Measurements from ENCODE around the gene PHC1. TPM values are rescaled to one million over a fixed set of nuclear protein-coding genes. Genes with fewer than 3 reads are reported as not detected.

The PHC1 gene
- total RNA-seq, 2 experiments from 2014 or later = 33.6 to 52.2 TPM

GRCh38 chr12:8970432-8970831 lies 56.1 kb downstream of the PHC1 start:
- no peaks in the 10 kb centered on the region for H3K4me1 ChIP-seq (ENCODE audit: insufficient read depth, low read length, poor library complexity, severe bottlenecking)
- H2AFZ ChIP-seq (ENCODE audit: low read length) = no peak overlapping the region
- no peaks in the 10 kb centered on the region for H4K20me1 ChIP-seq (ENCODE audit: insufficient read depth, low read length)
- no peak overlapping the region for H3K4me3 ChIP-seq (ENCODE audit: low read depth, low read length, poor library complexity, severe bottlenecking)
- no peak overlapping the region for H3K4me2 ChIP-seq (ENCODE audit: low read length)
- H3K9me3 ChIP-seq (ENCODE audit: low read length) = no peaks in the 10 kb centered on the region
- no peaks in the 10 kb centered on the region for H3K9me2 ChIP-seq (ENCODE audit: insufficient read depth, low read length)
- ChIA-PET CTCF (ENCODE audit: unreplicated experiment) (no interaction called here), POLR2A (interaction anchor here (0.6 kb wide), 1 partner anchor 18 kb away, joined by 3 read pairs; no protein-coding TSS in a partner anchor)
- DNase-seq (ENCODE audit: low spot score) = no peak
- no peak overlapping the region for H3K27ac ChIP-seq (ENCODE audit: low read depth, low read length, poor library complexity, severe bottlenecking)
- TF ChIP-seq CTCF (conservative IDR thresholded peaks at IDR 0.05; ENCODE audit: low read length) (no peak), EZH2phosphoT487 (IDR thresholded peaks at IDR 0.05; ENCODE audit: borderline replicate concordance, low read depth, low read length) (no peak)
- intact Hi-C loops (cut with micrococcal nuclease; ENCODE audit: unreplicated experiment) = no loop called here
- H3K36me3 ChIP-seq (ENCODE audit: insufficient read depth, low read length) = no peaks in the 10 kb centered on the region
- no peaks in the 10 kb centered on the region for H3K79me2 ChIP-seq (ENCODE audit: insufficient read depth, low read depth, low read length)
- no TSS peak for BruUV-seq (replicated peaks)

- Histone ChIP-seq H3K27ac (ENCODE audit: low read depth, low read length, poor library complexity, severe bottlenecking) (no peak overlapping the region), H3K9me2 (ENCODE audit: insufficient read depth, low read length) (no peaks in the 10 kb centered on the region), H3K4me1 (ENCODE audit: insufficient read depth, low read length, poor library complexity, severe bottlenecking) (no peaks in the 10 kb centered on the region), H3K4me2 (ENCODE audit: low read length) (no peak overlapping the region), H3K4me3 (ENCODE audit: low read depth, low read length, poor library complexity, severe bottlenecking) (no peak overlapping the region), H3K79me2 (ENCODE audit: insufficient read depth, low read depth, low read length) (no peaks in the 10 kb centered on the region), H4K20me1 (ENCODE audit: insufficient read depth, low read length) (no peaks in the 10 kb centered on the region), H2AFZ (ENCODE audit: low read length) (no peak overlapping the region), H3K36me3 (ENCODE audit: insufficient read depth, low read length) (no peaks in the 10 kb centered on the region), H3K9me3 (ENCODE audit: low read length) (no peaks in the 10 kb centered on the region)
- intact Hi-C loops (cut with micrococcal nuclease; ENCODE audit: unreplicated experiment) = no loop called here
- ChIA-PET CTCF (ENCODE audit: unreplicated experiment) (no interaction called here), POLR2A (no interaction called here)
- no peak for DNase-seq (ENCODE audit: low spot score)
- BruUV-seq (replicated peaks) = no TSS peak
- TF ChIP-seq EZH2phosphoT487 (IDR thresholded peaks at IDR 0.05; ENCODE audit: borderline replicate concordance, low read depth, low read length) = no peak
- TF ChIP-seq CTCF (conservative IDR thresholded peaks at IDR 0.05; ENCODE audit: low read length) = no peak
Observed at GRCh38 chr12:8980137-8980536, 65.8 kb downstream of the PHC1 start.

- no peak for DNase-seq (ENCODE audit: low spot score)
- no peak overlapping the region for H3K4me2 ChIP-seq (ENCODE audit: low read length)
- no peak overlapping the region for H3K4me3 ChIP-seq (ENCODE audit: low read depth, low read length, poor library complexity, severe bottlenecking)
- H3K9me3 ChIP-seq (ENCODE audit: low read length) = no peaks in the 10 kb centered on the region
- no peaks in the 10 kb centered on the region for H3K9me2 ChIP-seq (ENCODE audit: insufficient read depth, low read length)
- no peak for TF ChIP-seq EZH2phosphoT487 (IDR thresholded peaks at IDR 0.05; ENCODE audit: borderline replicate concordance, low read depth, low read length)
- no peak for TF ChIP-seq CTCF (conservative IDR thresholded peaks at IDR 0.05; ENCODE audit: low read length)
- no peak overlapping the region for H3K27ac ChIP-seq (ENCODE audit: low read depth, low read length, poor library complexity, severe bottlenecking)
- intact Hi-C loops (cut with micrococcal nuclease; ENCODE audit: unreplicated experiment) = no loop called here
- H3K4me1 ChIP-seq (ENCODE audit: insufficient read depth, low read length, poor library complexity, severe bottlenecking) = peaks cover 5% of the 10 kb centered on the region
- H3K79me2 ChIP-seq (ENCODE audit: insufficient read depth, low read depth, low read length) = no peaks in the 10 kb centered on the region
- BruUV-seq (replicated peaks) = no TSS peak
- H2AFZ ChIP-seq (ENCODE audit: low read length) = no peak overlapping the region
- ChIA-PET CTCF (ENCODE audit: unreplicated experiment) (no interaction called here), POLR2A (no interaction called here)
- no peaks in the 10 kb centered on the region for H3K36me3 ChIP-seq (ENCODE audit: insufficient read depth, low read length)
- H4K20me1 ChIP-seq (ENCODE audit: insufficient read depth, low read length) = no peaks in the 10 kb centered on the region
Observed at GRCh38 chr12:8985213-8985754, 71.0 kb downstream of the PHC1 start.
